ENCODE results near the gene ENOX1. TPM values are rescaled to one million over a fixed set of nuclear protein-coding genes. Genes with fewer than 3 reads are reported as not detected.
A peak's percentile ranks its signal among the peaks of the same experiment; 100 is the strongest.

The ENOX1 gene
- total RNA-seq, 4 donors from 2014 or later = 3.6 to 18.7 (median 5.7) TPM

GRCh38 chr13:43316281-43316680, 470.5 kb downstream of the ENOX1 start:
- TF ChIP-seq POLR2A (IDR thresholded peaks at IDR 0.05) (no peak), CTCF (IDR thresholded peaks at IDR 0.05) (no peak)
- H3K27ac ChIP-seq = no peak overlapping the region
- no peaks in the 10 kb centered on the region for H3K4me1 ChIP-seq
- no peak for DNase-seq
- H3K4me3 ChIP-seq = no peak overlapping the region
- no peaks in the 10 kb centered on the region for H3K36me3 ChIP-seq
- H3K27me3 ChIP-seq = no peaks in the 10 kb centered on the region
- intact Hi-C loops (cut with DNase I; ENCODE audit: low total_unique reads) = no loop called here
- no peaks in the 10 kb centered on the region for H3K9me3 ChIP-seq

GRCh38 chr13:43315522-43315921, 471.2 kb downstream of the ENOX1 start:
- no peak overlapping the region for H3K27ac ChIP-seq
- H3K27me3 ChIP-seq = no peaks in the 10 kb centered on the region
- intact Hi-C loops (cut with DNase I; ENCODE audit: low total_unique reads) = no loop called here

DNA sequence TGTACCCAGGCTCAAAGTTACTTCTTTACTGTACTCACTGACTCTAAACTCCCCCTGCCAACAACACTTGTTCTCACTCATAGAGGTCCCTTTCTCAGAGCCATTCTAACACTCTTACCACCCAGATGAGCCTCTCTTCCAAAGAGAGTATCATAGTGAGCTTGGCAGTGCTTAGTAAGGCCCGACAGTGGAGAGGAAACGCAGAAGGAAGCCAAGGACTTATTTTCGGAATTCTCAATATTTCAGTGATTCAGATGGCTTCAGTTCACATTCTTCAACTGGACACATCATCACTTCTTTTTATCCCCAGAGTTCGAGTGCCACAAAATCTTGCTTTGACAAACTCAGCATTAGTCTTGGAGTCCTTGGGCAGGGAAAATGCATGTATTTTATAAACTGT, 477.5 kb downstream of the ENOX1 start:
- no peak overlapping the region for H3K27ac ChIP-seq
- no peak for TF ChIP-seq CTCF (IDR thresholded peaks at IDR 0.05)
- H3K4me1 ChIP-seq = peaks cover 0 to 7% of the 10 kb centered on the region in 2 donors
- no peak for DNase-seq
- no peak overlapping the region for H3K4me3 ChIP-seq
- intact Hi-C loops (cut with DNase I; ENCODE audit: low total_unique reads) = no loop called here
- no peaks in the 10 kb centered on the region for H3K27me3 ChIP-seq
- no peaks in the 10 kb centered on the region for H3K36me3 ChIP-seq
- no peaks in the 10 kb centered on the region for H3K9me3 ChIP-seq

More at GRCh38 chr13:43315522-43315921, 471.2 kb downstream of the ENOX1 start:
- Histone ChIP-seq H3K4me3 (no peak overlapping the region), H3K9me3 (no peaks in the 10 kb centered on the region), H3K36me3 (no peaks in the 10 kb centered on the region), H3K4me1 (no peaks in the 10 kb centered on the region)
- TF ChIP-seq POLR2A (IDR thresholded peaks at IDR 0.05) = no peak
- no peak for TF ChIP-seq CTCF (IDR thresholded peaks at IDR 0.05)
- no peak for DNase-seq

- H3K9me3 ChIP-seq = no peaks in the 10 kb centered on the region
- peak overlapping the region; percentile 8 to 46 for H3K27ac ChIP-seq
- no peaks in the 10 kb centered on the region for H3K36me3 ChIP-seq
- DNase-seq = peak; percentile 84 to 88
- no peak overlapping the region for H3K4me3 ChIP-seq
- H3K4me1 ChIP-seq = peaks cover 0 to 7% of the 10 kb centered on the region in 2 donors
- TF ChIP-seq POLR2A (IDR thresholded peaks at IDR 0.05) (no peak), CTCF (IDR thresholded peaks at IDR 0.05) (no peak)
- no peaks in the 10 kb centered on the region for H3K27me3 ChIP-seq
- intact Hi-C loops (cut with DNase I; ENCODE audit: low total_unique reads) = no loop called here
Measured at GRCh38 chr13:43307921-43308433, 478.8 kb downstream of the ENOX1 start.

GRCh38 chr13:43307221-43307920, 479.4 kb downstream of the ENOX1 start:
- Histone ChIP-seq H3K9me3 (no peaks in the 10 kb centered on the region), H3K36me3 (no peaks in the 10 kb centered on the region), H3K27me3 (no peaks in the 10 kb centered on the region), H3K4me3 (no peak overlapping the region), H3K4me1 (peaks cover 0 to 7% of the 10 kb centered on the region in 2 donors), H3K27ac (peak overlapping the region; percentile 8 to 46)
- intact Hi-C loops (cut with DNase I; ENCODE audit: low total_unique reads) = no loop called here
- DNase-seq = no peak
- TF ChIP-seq POLR2A (IDR thresholded peaks at IDR 0.05) = no peak
- TF ChIP-seq CTCF (IDR thresholded peaks at IDR 0.05) = no peak
